HepG2 (cell line): ENCODE data around the gene MYL6.

Experiments used
- CTCF ChIP-seq: sonication (generic); formaldehyde crosslinking; IDR thresholded peaks from 2 replicates; pipeline ENCODE4 v1.5.0; 2020; ENCODE audit warnings: mild to moderate bottlenecking, missing genetic modification reagents, moderate library complexity
- NFIB ChIP-seq: sonication (generic); formaldehyde crosslinking; IDR thresholded peaks from 2 replicates; pipeline ENCODE4 v1.9.0; 2021; ENCODE audit warnings: missing genetic modification reagents, mild to moderate bottlenecking, borderline replicate concordance
- PHB2 ChIP-seq: fragments of 450-650 bp; IDR thresholded peaks from 2 replicates; pipeline ENCODE4 v1.6.1; 2018; ENCODE audit not compliant: partially characterized antibody
- SATB2 ChIP-seq: sonication (generic); formaldehyde crosslinking; IDR thresholded peaks from 2 replicates; pipeline ENCODE4 v1.5.0; 2020; ENCODE audit warnings: missing genetic modification reagents
- TBP ChIP-seq: sonication (generic); formaldehyde crosslinking; IDR thresholded peaks from 2 replicates; pipeline ENCODE4 v1.5.0; 2020; ENCODE audit warnings: missing genetic modification reagents
- ZFP37 ChIP-seq: sonication (generic); formaldehyde crosslinking; IDR thresholded peaks from 2 replicates; pipeline ENCODE4 v1.4.0; 2020; ENCODE audit warnings: missing genetic modification reagents, borderline replicate concordance
- ZNF670 ChIP-seq: sonication (generic); formaldehyde crosslinking; IDR thresholded peaks from 2 replicates; pipeline ENCODE4 v1.8.0; 2022; ENCODE audit warnings: mild to moderate bottlenecking, missing genetic modification reagents, borderline replicate concordance

DNA sequence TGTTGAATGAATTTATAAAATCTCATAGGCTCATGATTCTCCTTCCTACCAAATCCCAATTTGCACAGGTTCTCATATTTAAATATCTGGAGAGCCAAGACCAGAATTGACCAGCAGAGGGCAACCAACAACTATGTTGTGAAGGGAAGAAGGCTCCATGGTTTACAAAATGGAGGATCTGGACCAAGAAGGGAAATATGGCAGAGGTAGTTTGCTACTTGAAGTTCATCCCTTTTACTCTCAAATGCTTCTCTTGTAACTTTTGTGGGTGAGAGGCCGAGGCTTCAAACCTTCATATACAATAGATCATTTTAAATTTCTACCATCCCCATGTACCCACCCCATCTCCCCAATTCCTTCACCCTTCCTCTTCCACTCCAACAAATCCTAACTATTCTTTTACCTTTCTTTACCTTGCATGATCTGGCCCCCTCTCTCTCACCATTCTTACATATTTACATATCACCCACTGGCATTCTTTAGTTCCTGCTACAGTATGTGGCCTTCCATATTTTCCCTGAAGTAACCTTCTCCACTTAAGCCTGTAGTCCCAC, 34.9 kb downstream of the MYL6 start:
- TF ChIP-seq CTCF (CRISPR knock-in tag), result peak; percentile 85
- no peak for TF ChIP-seq SATB2 (CRISPR knock-in tag)
- TF ChIP-seq PHB2, result no peak
- no peak for TF ChIP-seq ZFP37
- no peak for TF ChIP-seq TBP (CRISPR knock-in tag)
- no peak for TF ChIP-seq ZNF670 (CRISPR knock-in tag)
- TF ChIP-seq NFIB (CRISPR knock-in tag), result no peak
